ENCODE measurements around the gene PRKAR2B.

PRKAR2B gene

DNA sequence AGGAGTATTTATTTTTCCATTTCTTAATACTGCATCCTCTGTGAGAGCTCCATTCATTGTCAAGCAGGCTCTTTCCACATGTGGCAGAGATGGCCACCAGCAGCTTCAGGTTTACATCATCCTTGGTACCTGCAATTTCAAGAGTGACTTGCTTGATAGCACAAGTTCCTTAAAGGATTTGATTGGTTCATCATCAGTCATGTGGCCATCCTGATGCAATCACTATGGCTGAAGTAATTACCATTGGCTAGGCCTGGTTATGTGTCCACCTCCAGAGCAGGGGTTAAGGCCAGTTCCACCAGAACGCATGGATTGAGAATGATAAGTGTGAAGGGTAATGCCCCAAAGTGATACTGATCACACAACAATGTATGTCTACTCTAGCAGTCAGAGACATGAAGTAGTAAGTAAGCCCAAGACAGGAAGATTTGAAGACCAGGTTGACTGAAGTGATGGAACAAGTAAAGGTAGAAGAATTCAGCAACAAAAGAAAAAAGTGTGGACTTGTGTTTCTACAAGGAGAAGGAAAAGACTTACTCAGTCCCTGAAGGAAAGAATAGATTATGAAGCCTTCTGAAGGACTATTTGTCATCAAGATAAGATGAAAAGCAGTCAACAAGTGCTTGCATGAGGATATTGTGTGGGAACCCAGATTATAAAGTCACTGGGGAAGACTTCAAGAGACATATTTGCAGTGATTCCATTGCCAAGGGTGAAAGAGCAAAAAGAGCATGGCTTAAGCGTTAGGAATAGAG lies 26.4 kb upstream of the PRKAR2B start:
- TF ChIP-seq, protein P1, sequence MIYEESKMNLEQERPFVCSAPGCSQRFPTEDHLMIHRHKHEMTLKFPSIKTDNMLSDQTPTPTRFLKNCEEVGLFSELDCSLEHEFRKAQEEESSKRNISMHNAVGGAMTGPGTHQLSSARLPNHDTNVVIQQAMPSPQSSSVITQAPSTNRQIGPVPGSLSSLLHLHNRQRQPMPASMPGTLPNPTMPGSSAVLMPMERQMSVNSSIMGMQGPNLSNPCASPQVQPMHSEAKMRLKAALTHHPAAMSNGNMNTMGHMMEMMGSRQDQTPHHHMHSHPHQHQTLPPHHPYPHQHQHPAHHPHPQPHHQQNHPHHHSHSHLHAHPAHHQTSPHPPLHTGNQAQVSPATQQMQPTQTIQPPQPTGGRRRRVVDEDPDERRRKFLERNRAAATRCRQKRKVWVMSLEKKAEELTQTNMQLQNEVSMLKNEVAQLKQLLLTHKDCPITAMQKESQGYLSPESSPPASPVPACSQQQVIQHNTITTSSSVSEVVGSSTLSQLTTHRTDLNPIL (CRISPR knock-in tag; IDR thresholded peaks at IDR 0.05; ENCODE audit: low read depth) = no peak
- no peak for TF ChIP-seq ARNTL (CRISPR knock-in tag; IDR thresholded peaks at IDR 0.05; ENCODE audit: borderline replicate concordance, low read depth)
- TF ChIP-seq OSR1 (CRISPR knock-in tag; IDR thresholded peaks at IDR 0.05) = no peak
- no peak for TF ChIP-seq PPARA (CRISPR knock-in tag; IDR thresholded peaks at IDR 0.05; ENCODE audit: borderline replicate concordance)
- TF ChIP-seq ZFP30 (CRISPR knock-in tag; IDR thresholded peaks at IDR 0.05) = no peak
- TF ChIP-seq ISL1 (CRISPR knock-in tag; IDR thresholded peaks at IDR 0.05) = no peak
- no peak for TF ChIP-seq ZFP3 (CRISPR knock-in tag; IDR thresholded peaks at IDR 0.05)
- no peak for TF ChIP-seq ZNF565 (CRISPR knock-in tag; conservative IDR thresholded peaks at IDR 0.05; ENCODE audit: low read depth)
- ATAC-seq = no peak

DNA sequence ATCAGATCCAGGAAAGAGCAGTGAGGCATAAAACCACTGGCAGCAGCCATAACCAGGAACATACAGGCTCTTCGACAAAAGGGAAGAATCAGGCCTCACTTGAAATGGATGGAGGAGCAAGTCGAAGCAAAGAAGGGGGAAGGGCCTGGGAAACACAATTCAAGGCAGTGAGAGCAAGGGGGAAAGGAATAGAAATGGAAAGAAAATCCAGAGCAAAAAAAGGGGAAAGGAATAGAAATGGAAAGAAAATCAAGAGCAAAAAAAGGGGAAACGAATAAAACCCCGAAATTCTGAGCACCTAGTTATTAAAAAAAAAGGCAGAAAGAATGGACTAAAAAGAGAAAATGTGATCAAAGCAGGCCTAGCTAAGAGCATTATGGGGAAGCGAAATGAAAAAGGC lies 24.1 kb upstream of the PRKAR2B start:
- TF ChIP-seq BACH2 (CRISPR knock-in tag; IDR thresholded peaks at IDR 0.05; ENCODE audit: borderline replicate concordance) (no peak), ZFP30 (CRISPR knock-in tag; IDR thresholded peaks at IDR 0.05) (no peak)
- ATAC-seq = no peak

DNA sequence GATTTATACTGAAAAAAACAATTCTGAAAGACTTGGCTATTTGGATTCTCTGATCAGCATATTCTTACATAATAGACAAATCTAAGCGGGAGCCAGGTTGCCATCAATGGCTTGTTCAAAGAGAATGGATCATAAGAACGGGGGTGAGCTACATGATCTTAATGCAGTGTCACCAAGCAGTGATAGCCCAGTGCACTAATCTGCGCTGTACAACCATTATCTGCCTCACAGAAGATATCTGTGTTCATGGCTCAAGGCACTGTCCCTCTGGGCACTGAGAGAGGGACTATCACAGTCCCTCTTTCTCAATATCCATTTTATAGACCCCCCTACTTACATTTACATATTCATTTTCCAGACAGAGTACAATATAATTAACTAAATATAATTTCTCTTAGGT lies 22.9 kb upstream of the PRKAR2B start:
- TF ChIP-seq, protein P2, sequence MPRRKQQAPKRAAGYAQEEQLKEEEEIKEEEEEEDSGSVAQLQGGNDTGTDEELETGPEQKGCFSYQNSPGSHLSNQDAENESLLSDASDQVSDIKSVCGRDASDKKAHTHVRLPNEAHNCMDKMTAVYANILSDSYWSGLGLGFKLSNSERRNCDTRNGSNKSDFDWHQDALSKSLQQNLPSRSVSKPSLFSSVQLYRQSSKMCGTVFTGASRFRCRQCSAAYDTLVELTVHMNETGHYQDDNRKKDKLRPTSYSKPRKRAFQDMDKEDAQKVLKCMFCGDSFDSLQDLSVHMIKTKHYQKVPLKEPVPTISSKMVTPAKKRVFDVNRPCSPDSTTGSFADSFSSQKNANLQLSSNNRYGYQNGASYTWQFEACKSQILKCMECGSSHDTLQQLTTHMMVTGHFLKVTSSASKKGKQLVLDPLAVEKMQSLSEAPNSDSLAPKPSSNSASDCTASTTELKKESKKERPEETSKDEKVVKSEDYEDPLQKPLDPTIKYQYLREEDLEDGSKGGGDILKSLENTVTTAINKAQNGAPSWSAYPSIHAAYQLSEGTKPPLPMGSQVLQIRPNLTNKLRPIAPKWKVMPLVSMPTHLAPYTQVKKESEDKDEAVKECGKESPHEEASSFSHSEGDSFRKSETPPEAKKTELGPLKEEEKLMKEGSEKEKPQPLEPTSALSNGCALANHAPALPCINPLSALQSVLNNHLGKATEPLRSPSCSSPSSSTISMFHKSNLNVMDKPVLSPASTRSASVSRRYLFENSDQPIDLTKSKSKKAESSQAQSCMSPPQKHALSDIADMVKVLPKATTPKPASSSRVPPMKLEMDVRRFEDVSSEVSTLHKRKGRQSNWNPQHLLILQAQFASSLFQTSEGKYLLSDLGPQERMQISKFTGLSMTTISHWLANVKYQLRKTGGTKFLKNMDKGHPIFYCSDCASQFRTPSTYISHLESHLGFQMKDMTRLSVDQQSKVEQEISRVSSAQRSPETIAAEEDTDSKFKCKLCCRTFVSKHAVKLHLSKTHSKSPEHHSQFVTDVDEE (CRISPR knock-in tag; IDR thresholded peaks at IDR 0.05) = no peak
- TF ChIP-seq, protein P1 (CRISPR knock-in tag; IDR thresholded peaks at IDR 0.05; ENCODE audit: low read depth) = no peak
- TF ChIP-seq ARNTL (CRISPR knock-in tag; IDR thresholded peaks at IDR 0.05; ENCODE audit: borderline replicate concordance, low read depth) = no peak
- TF ChIP-seq TOX (CRISPR knock-in tag; IDR thresholded peaks at IDR 0.05; ENCODE audit: borderline replicate concordance) = no peak
- TF ChIP-seq ZFP3 (CRISPR knock-in tag; IDR thresholded peaks at IDR 0.05) = no peak
- TF ChIP-seq ZNF70 (CRISPR knock-in tag; IDR thresholded peaks at IDR 0.05) = no peak
- no peak for TF ChIP-seq ZNF8 (CRISPR knock-in tag; IDR thresholded peaks at IDR 0.05)
- no peak for ATAC-seq

DNA sequence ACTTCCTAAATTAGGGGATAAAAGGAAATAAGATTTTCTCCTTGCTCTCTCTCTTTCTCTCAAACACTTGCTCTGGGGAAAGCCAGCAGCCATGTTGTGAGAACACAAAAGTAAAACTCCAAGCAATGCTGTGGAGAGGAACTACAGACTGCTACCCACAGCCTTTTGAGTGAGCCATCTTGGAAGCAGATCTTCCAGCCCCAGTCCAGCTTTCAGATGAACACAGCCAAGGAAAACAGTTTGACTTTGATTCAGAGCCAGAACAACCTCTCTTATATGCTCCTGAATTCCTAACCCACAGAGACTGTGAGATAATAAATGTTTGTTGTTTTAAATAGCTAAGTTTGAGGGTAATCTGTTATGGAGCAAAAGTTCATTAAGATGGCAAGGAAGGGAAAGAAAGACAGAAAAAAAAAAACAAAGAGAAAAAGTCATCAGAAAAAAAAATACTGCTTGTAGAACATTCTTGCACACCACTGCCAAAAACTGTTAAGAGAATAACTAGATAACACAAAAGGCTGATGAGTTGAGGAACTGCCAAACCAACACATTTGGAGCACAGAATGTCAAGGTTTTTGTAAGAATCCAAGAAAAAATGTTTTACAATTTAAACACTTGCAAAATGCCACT lies 20.9 kb upstream of the PRKAR2B start:
- ATAC-seq = no peak
- TF ChIP-seq, protein P3, sequence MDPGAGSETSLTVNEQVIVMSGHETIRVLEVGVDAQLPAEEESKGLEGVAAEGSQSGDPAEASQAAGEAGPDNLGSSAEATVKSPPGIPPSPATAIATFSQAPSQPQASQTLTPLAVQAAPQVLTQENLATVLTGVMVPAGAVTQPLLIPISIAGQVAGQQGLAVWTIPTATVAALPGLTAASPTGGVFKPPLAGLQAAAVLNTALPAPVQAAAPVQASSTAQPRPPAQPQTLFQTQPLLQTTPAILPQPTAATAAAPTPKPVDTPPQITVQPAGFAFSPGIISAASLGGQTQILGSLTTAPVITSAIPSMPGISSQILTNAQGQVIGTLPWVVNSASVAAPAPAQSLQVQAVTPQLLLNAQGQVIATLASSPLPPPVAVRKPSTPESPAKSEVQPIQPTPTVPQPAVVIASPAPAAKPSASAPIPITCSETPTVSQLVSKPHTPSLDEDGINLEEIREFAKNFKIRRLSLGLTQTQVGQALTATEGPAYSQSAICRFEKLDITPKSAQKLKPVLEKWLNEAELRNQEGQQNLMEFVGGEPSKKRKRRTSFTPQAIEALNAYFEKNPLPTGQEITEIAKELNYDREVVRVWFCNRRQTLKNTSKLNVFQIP (CRISPR knock-in tag; IDR thresholded peaks at IDR 0.05; ENCODE audit: borderline replicate concordance, low read depth) = no peak
- no peak for TF ChIP-seq TOX (CRISPR knock-in tag; IDR thresholded peaks at IDR 0.05; ENCODE audit: borderline replicate concordance)
- no peak for TF ChIP-seq ISL1 (CRISPR knock-in tag; IDR thresholded peaks at IDR 0.05)
- no peak for TF ChIP-seq ZNF565 (CRISPR knock-in tag; conservative IDR thresholded peaks at IDR 0.05; ENCODE audit: low read depth)
- TF ChIP-seq PPARA (CRISPR knock-in tag; IDR thresholded peaks at IDR 0.05; ENCODE audit: borderline replicate concordance) = no peak
- TF ChIP-seq, protein P4, sequence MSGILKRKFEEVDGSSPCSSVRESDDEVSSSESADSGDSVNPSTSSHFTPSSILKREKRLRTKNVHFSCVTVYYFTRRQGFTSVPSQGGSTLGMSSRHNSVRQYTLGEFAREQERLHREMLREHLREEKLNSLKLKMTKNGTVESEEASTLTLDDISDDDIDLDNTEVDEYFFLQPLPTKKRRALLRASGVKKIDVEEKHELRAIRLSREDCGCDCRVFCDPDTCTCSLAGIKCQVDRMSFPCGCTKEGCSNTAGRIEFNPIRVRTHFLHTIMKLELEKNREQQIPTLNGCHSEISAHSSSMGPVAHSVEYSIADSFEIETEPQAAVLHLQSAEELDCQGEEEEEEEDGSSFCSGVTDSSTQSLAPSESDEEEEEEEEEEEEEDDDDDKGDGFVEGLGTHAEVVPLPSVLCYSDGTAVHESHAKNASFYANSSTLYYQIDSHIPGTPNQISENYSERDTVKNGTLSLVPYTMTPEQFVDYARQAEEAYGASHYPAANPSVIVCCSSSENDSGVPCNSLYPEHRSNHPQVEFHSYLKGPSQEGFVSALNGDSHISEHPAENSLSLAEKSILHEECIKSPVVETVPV (CRISPR knock-in tag; IDR thresholded peaks at IDR 0.05) = no peak
- no peak for TF ChIP-seq ARNTL (CRISPR knock-in tag; IDR thresholded peaks at IDR 0.05; ENCODE audit: borderline replicate concordance, low read depth)
- TF ChIP-seq TCF4 (CRISPR knock-in tag; IDR thresholded peaks at IDR 0.05; ENCODE audit: borderline replicate concordance) = no peak
- TF ChIP-seq ZNF70 (CRISPR knock-in tag; IDR thresholded peaks at IDR 0.05) = no peak
- TF ChIP-seq BACH2 (CRISPR knock-in tag; IDR thresholded peaks at IDR 0.05; ENCODE audit: borderline replicate concordance) = no peak
- TF ChIP-seq OSR1 (CRISPR knock-in tag; IDR thresholded peaks at IDR 0.05) = no peak
- no peak for TF ChIP-seq ZC3H10 (CRISPR knock-in tag; IDR thresholded peaks at IDR 0.05)
- TF ChIP-seq ZFP30 (CRISPR knock-in tag; IDR thresholded peaks at IDR 0.05) = no peak
- TF ChIP-seq, protein P2 (CRISPR knock-in tag; IDR thresholded peaks at IDR 0.05) = no peak
